ENCODE measurements around the gene PTPN22.
A peak's percentile ranks its signal among the peaks of the same experiment; 100 is the strongest.

Gene PTPN22

DNA sequence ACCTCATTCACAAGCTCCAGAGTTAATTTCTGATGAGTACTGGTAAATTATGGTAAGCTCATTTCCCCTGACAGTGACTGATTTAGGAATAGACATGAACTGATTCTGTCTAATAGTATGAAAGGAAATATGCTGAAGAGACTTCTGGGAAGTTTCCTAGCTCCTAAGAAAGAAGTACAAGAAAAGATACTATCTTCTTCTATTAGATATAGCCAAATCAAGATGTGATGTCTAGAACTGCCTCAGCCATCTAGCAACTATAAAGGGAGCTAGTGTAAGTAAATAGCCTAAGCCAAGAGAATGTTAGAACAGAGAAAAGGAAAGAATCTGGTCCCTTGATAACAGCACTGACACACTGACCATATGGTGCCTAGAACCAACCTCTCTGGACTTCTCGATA lies 101.5 kb downstream of the PTPN22 start:
- Histone ChIP-seq H3K27me3 (ENCODE audit: insufficient read depth, low read length, poor library complexity, severe bottlenecking) (no peaks in the 10 kb centered on the region), H3K4me2 (ENCODE audit: low read depth, low read length, poor library complexity, severe bottlenecking) (peak overlapping the region; percentile 8), H3K9me2 (replicated peaks; ENCODE audit: low read depth, low read length) (no peaks in the 10 kb centered on the region), H3K4me1 (ENCODE audit: insufficient read depth, low read length, poor library complexity, severe bottlenecking) (peaks cover 13% of the 10 kb centered on the region), H3K9me3 (ENCODE audit: insufficient read depth, low read depth, low read length) (no peaks in the 10 kb centered on the region), H3K9ac (ENCODE audit: low read depth, low read length, poor library complexity, severe bottlenecking) (no peak overlapping the region), H2AFZ (ENCODE audit: low read length) (no peak overlapping the region), H3K36me3 (ENCODE audit: insufficient read depth, low read length) (peaks cover 90% of the 10 kb centered on the region), H3K4me3 (ENCODE audit: low read length, poor library complexity, severe bottlenecking) (no peak overlapping the region), H3F3A (ENCODE audit: low read depth) (no peaks in the 10 kb centered on the region), H3K79me2 (ENCODE audit: insufficient read depth, low read length) (peaks cover 27% of the 10 kb centered on the region; the same call in 1 of the 2 replicates), H4K20me1 (ENCODE audit: insufficient read depth, low read length, poor library complexity, severe bottlenecking) (peaks cover 13% of the 10 kb centered on the region)
- TF ChIP-seq CTCF (conservative IDR thresholded peaks at IDR 0.05; ENCODE audit: low read length), result no peak
- no peak for TF ChIP-seq EZH2phosphoT487 (IDR thresholded peaks at IDR 0.05; ENCODE audit: borderline replicate concordance)

DNA sequence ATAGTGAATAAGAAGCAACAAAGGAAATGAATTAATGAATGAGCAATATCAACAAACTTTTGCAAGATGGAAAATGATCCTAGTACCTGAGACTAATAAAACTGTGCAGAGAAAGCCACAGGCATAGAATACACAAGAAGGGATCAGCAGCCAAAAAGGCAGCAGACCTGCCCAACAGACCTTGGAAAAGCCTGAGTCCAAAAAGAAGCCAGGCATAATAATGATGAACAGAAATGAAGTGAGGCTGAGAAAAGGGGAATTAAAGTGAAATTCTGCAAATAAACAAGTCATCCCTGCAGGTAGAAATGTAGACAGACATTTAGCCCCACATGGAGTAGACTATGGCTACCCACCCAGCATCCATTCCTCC lies 101.9 kb downstream of the PTPN22 start:
- Histone ChIP-seq H3K9me2 (replicated peaks; ENCODE audit: low read depth, low read length) (no peaks in the 10 kb centered on the region), H3K4me3 (ENCODE audit: low read length, poor library complexity, severe bottlenecking) (no peak overlapping the region), H3K9ac (ENCODE audit: low read depth, low read length, poor library complexity, severe bottlenecking) (no peak overlapping the region), H3K36me3 (ENCODE audit: insufficient read depth, low read length) (peaks cover 91% of the 10 kb centered on the region), H3F3A (ENCODE audit: low read depth) (no peaks in the 10 kb centered on the region), H2AFZ (ENCODE audit: low read length) (no peak overlapping the region), H3K9me3 (ENCODE audit: insufficient read depth, low read depth, low read length) (no peaks in the 10 kb centered on the region), H3K4me2 (ENCODE audit: low read depth, low read length, poor library complexity, severe bottlenecking) (peak overlapping the region; percentile 8), H3K27me3 (ENCODE audit: insufficient read depth, low read length, poor library complexity, severe bottlenecking) (no peaks in the 10 kb centered on the region), H3K79me2 (ENCODE audit: insufficient read depth, low read length) (peaks cover 27% of the 10 kb centered on the region; the same call in 1 of the 2 replicates), H3K4me1 (ENCODE audit: insufficient read depth, low read length, poor library complexity, severe bottlenecking) (peaks cover 13% of the 10 kb centered on the region), H4K20me1 (ENCODE audit: insufficient read depth, low read length, poor library complexity, severe bottlenecking) (peaks cover 13% of the 10 kb centered on the region)
- no peak for TF ChIP-seq EZH2phosphoT487 (IDR thresholded peaks at IDR 0.05; ENCODE audit: borderline replicate concordance)
- no peak for TF ChIP-seq CTCF (conservative IDR thresholded peaks at IDR 0.05; ENCODE audit: low read length)

DNA sequence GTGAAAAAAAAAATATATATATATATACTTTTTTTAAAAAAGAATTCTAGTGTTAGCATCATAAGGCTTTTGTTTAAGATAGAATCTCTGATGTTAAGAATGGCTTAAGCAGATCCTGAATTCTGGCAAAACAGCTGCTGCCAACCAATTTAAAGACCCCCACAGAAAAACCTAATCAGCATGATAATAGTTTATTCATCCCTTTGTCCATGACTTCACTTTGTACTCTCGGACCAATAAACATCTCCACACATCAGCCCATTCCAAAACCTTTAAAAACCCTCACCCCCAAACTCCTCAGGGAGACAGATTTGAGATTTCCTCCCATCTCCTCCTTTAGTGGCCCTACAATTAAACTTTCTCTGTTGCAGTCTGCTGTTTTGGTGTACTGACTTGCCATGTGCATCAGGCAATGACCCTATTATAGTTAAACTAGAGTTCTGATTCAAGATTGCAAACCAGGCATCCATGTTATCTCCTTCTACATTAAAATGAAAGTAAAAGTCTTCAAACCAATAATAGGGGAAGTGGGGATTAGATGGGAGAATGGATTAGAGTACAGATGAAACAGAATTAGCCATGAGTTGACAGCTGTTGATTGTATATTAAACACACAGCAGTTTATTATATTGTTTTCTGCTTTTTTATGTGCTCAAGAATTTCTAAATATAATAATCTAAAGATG lies 102.5 kb downstream of the PTPN22 start:
- Histone ChIP-seq H3K27me3 (ENCODE audit: insufficient read depth, low read length, poor library complexity, severe bottlenecking) (no peaks in the 10 kb centered on the region), H3K79me2 (ENCODE audit: insufficient read depth, low read length) (peaks cover 27% of the 10 kb centered on the region; the same call in 1 of the 2 replicates), H4K20me1 (ENCODE audit: insufficient read depth, low read length, poor library complexity, severe bottlenecking) (peaks cover 13% of the 10 kb centered on the region), H3K4me1 (ENCODE audit: insufficient read depth, low read length, poor library complexity, severe bottlenecking) (peaks cover 13% of the 10 kb centered on the region), H3K4me3 (ENCODE audit: low read length, poor library complexity, severe bottlenecking) (no peak overlapping the region), H3K9me2 (replicated peaks; ENCODE audit: low read depth, low read length) (no peaks in the 10 kb centered on the region), H3F3A (ENCODE audit: low read depth) (no peaks in the 10 kb centered on the region), H3K9me3 (ENCODE audit: insufficient read depth, low read depth, low read length) (no peaks in the 10 kb centered on the region), H3K4me2 (ENCODE audit: low read depth, low read length, poor library complexity, severe bottlenecking) (peak overlapping the region; percentile 8), H2AFZ (ENCODE audit: low read length) (no peak overlapping the region), H3K36me3 (ENCODE audit: insufficient read depth, low read length) (peaks cover 93% of the 10 kb centered on the region), H3K9ac (ENCODE audit: low read depth, low read length, poor library complexity, severe bottlenecking) (no peak overlapping the region)
- TF ChIP-seq EZH2phosphoT487 (IDR thresholded peaks at IDR 0.05; ENCODE audit: borderline replicate concordance), result no peak
- no peak for TF ChIP-seq CTCF (conservative IDR thresholded peaks at IDR 0.05; ENCODE audit: low read length)
